HepG2 (cell line): Measurements from ENCODE around the gene SRSF7. TPM values are rescaled to one million over a fixed set of nuclear protein-coding genes. Genes with fewer than 3 reads are reported as not detected.
A peak's percentile ranks its signal among the peaks of the same experiment; 100 is the strongest.

ENCODE experiments used
- ATAC-seq: fragments of 200-7000 bp; cut with Tn5 transposase; 3 replicates; pipeline ENCODE4 v1.9.1; 2020; ENCODE audit warnings: mild to moderate bottlenecking, moderate library complexity
- BruUV-seq: library from RNA; stranded (reverse); fragments of 400-500 nt; replicated peaks from 2 replicates; lab custom pipeline; 2021; lab: Mats Ljungman, UMichigan
- CTCF ChIA-PET: fragments of 300-600 bp; formaldehyde crosslinking; extraction: SDS; loops from one replicate; lab custom pipeline; 2021; ENCODE audit warnings: low total read pairs, inconsistent platforms, low intra/inter-chr PET ratio; lab: Yijun Ruan, JAX
- POLR2A ChIA-PET: fragments of 350-600 bp; sonication (Branson Sonifier 250); formaldehyde crosslinking; loops from one replicate; lab custom pipeline; 2020; ENCODE audit warnings: antibody characterized with exemption, inconsistent platforms; lab: Yijun Ruan, JAX
- DNase-seq: peaks from one replicate; pipeline ENCODE4 v3.0.0-alpha.2; 2015; ENCODE audit warnings: low spot score
- FAIRE-seq: peaks from 3 replicates; lab custom pipeline; 2011; peaks lifted over from hg19 to GRCh38; lab: Jason Lieb, UNC
- H2AFZ ChIP-seq: one replicate; pipeline ENCODE4 v1.6.1; 2011; ENCODE audit warnings: low read length, inconsistent platforms
- H3K27ac ChIP-seq: fragments of 300-600 bp; 3 replicates; pipeline ENCODE4 v1.8.0; 2011; ENCODE audit warnings: mixed run types, mild to moderate bottlenecking, mixed read lengths, low read length, inconsistent platforms; ENCODE audit not compliant: insufficient read depth; ENCODE audit errors: extremely low read length
- H3K27me3 ChIP-seq, 2 experiments: fragments of 200-600 bp in 1 of 2; 2 replicates in 1 of 2; 3 replicates in 1 of 2; pipeline versions ENCODE4 v1.6.0 to v1.8.0; 2011; ENCODE audit warnings: low read length in 2 of 2, mild to moderate bottlenecking in 2 of 2, moderate library complexity in 2 of 2, inconsistent platforms in 1 of 2; ENCODE audit not compliant: insufficient read depth in 2 of 2, control insufficient read depth in 1 of 2
- H3K36me3 ChIP-seq, 2 experiments: fragments of 200-600 bp in 1 of 2; replicated peaks in 1 of 2; 2 replicates in 1 of 2; 3 replicates in 1 of 2; pipeline versions ENCODE4 v1.5.1 to v1.8.0; 2011; ENCODE audit warnings: low read length in 2 of 2, inconsistent platforms in 1 of 2; ENCODE audit not compliant: insufficient read depth in 2 of 2, control insufficient read depth in 1 of 2
- H3K4me1 ChIP-seq: 2 replicates; pipeline ENCODE4 v1.5.1; 2012; ENCODE audit warnings: low read length, inconsistent platforms; ENCODE audit not compliant: insufficient read depth
- H3K4me2 ChIP-seq: 2 replicates; pipeline ENCODE4 v1.6.0; 2011; ENCODE audit warnings: low read depth, low read length, inconsistent platforms
- H3K4me3 ChIP-seq, 3 experiments: fragments of 200-600 bp in 1 of 3; sonication (generic), shearing (Covaris generic) in 1 of 3; replicated peaks in 1 of 3; 2 replicates each; pipeline ENCODE4 v1.5.1; 2011 to 2016; ENCODE audit warnings: low read length in 3 of 3, inconsistent platforms in 2 of 3, low read depth in 2 of 3, mild to moderate bottlenecking in 2 of 3, control low read depth in 1 of 3, mixed read lengths in 1 of 3; ENCODE audit not compliant: insufficient read depth in 1 of 3
- H3K79me2 ChIP-seq: one replicate; pipeline ENCODE4 v1.6.1; 2011; ENCODE audit warnings: low read length, inconsistent platforms; ENCODE audit not compliant: insufficient read depth
- H3K9ac ChIP-seq: 2 replicates; pipeline ENCODE4 v1.6.0; 2011; ENCODE audit warnings: mild to moderate bottlenecking, low read depth, low read length, inconsistent platforms; ENCODE audit not compliant: insufficient read depth
- H3K9me3 ChIP-seq: 2 replicates; pipeline ENCODE4 v1.5.1; 2012; ENCODE audit warnings: mild to moderate bottlenecking, low read length
- H4K20me1 ChIP-seq: 2 replicates; pipeline ENCODE4 v1.6.0; 2011; ENCODE audit warnings: inconsistent platforms, mild to moderate bottlenecking, low read length, moderate library complexity; ENCODE audit not compliant: insufficient read depth
- AGO1 ChIP-seq: fragments of 200-400 bp; formaldehyde crosslinking; IDR thresholded peaks from 2 replicates; pipeline ENCODE4 v1.6.1; 2017; ENCODE audit warnings: mild to moderate bottlenecking, low read depth, low read length, moderate library complexity; ENCODE audit not compliant: poor library complexity, severe bottlenecking
- KAT7 ChIP-seq: IDR thresholded peaks from 2 replicates; pipeline ENCODE4 v1.6.1; 2018; ENCODE audit warnings: borderline replicate concordance, missing compliant biosample characterization
- MTF2 ChIP-seq: sonication (generic); formaldehyde crosslinking; IDR thresholded peaks from 2 replicates; pipeline ENCODE4 v1.5.0; 2020; ENCODE audit warnings: missing genetic modification reagents, borderline replicate concordance
- NFATC3 ChIP-seq: sonication (generic); formaldehyde crosslinking; IDR thresholded peaks from 2 replicates; pipeline ENCODE4 v1.5.1; 2020; ENCODE audit warnings: mild to moderate bottlenecking, missing genetic modification reagents
- RFXAP ChIP-seq: sonication (generic); formaldehyde crosslinking; IDR thresholded peaks from 2 replicates; pipeline ENCODE4 v1.4.0; 2020; ENCODE audit warnings: missing genetic modification reagents, borderline replicate concordance
- RORA ChIP-seq: sonication (generic); formaldehyde crosslinking; IDR thresholded peaks from 2 replicates; pipeline ENCODE4 v1.5.0; 2020; ENCODE audit warnings: mild to moderate bottlenecking, missing genetic modification reagents, moderate library complexity
- SIN3B ChIP-seq: fragments of 150-350 bp; IDR thresholded peaks from 2 replicates; pipeline ENCODE4 v1.6.1; 2014; ENCODE audit warnings: low read length
- TEAD3 ChIP-seq: optimal IDR thresholded peaks from 2 replicates; pipeline ENCODE3; 2016; ENCODE audit warnings: borderline replicate concordance
- TGIF2 ChIP-seq: IDR thresholded peaks from 2 replicates; pipeline ENCODE4 v1.6.1; 2016; ENCODE audit warnings: control low read depth, missing compliant biosample characterization
- ZBTB42 ChIP-seq: sonication (generic); formaldehyde crosslinking; IDR thresholded peaks from 2 replicates; pipeline ENCODE4 v1.5.0; 2020; ENCODE audit warnings: mild to moderate bottlenecking, missing genetic modification reagents
- ZC3H13 ChIP-seq: sonication (generic); formaldehyde crosslinking; IDR thresholded peaks from 2 replicates; pipeline ENCODE4 v1.8.1; 2023; ENCODE audit warnings: mild to moderate bottlenecking, missing genetic modification reagents, moderate library complexity
- ZNF224 ChIP-seq: sonication (generic); formaldehyde crosslinking; IDR thresholded peaks from 2 replicates; pipeline ENCODE4 v1.5.0; 2020; ENCODE audit warnings: mild to moderate bottlenecking, missing genetic modification reagents
- ZNF792 ChIP-seq: IDR thresholded peaks from 2 replicates; pipeline ENCODE4 v1.6.1; 2016
- WGBS: methylation state at CpG from one replicate; pipeline ENCODE4 v1.1.6; 2017; ENCODE audit warnings: low lambda C conversion rate; 5-methylcytosine and 5-hydroxymethylcytosine counted together
- in situ Hi-C: cut with HindIII; loops from 2 replicates; pipeline ENCODE4 v1.10.0; 2017; ENCODE audit warnings: low pct_unique_long_range_greater_than_20kb; ENCODE audit not compliant: extremely low pct_ligation_motif_present
- intact Hi-C: fragments of 100-400 bp; cut with micrococcal nuclease; formaldehyde crosslinking; loops from one replicate; pipeline ENCODE4 v1.10.0; 2022; ENCODE audit not compliant: unreplicated experiment
- polyA plus RNA-seq, 8 experiments: library from polyadenylated mRNA; depleted of rRNA in 3 of 8; stranded (reverse) in 7 of 8; unstranded in 1 of 8; fragments of >200 nt; fragmentation: Illumina TruSeq in 4 of 8; extraction: Trizol in 4 of 8; gene quantifications; 2 replicates each; pipeline versions ENCODE4 v1.2.1 to v1.2.3, GENCODE V29; 2011 to 2016; ENCODE audit warnings: low read depth in 4 of 8, missing spikeins in 1 of 8, mixed read lengths in 1 of 8; ENCODE audit not compliant: insufficient read depth in 1 of 8
- total RNA-seq, 5 experiments: library from RNA; depleted of rRNA; stranded (reverse); fragments of >200 nt; fragmentation: Illumina TruSeq; extraction: Trizol; gene quantifications; 2 replicates each; pipeline ENCODE4 v1.2.3, GENCODE V29; 2016; ENCODE audit warnings: low read depth in 1 of 5
- TF ChIP-seq, protein P1 (sequence below): sonication (generic); formaldehyde crosslinking; IDR thresholded peaks from 2 replicates; pipeline ENCODE4 v1.4.0; 2020; ENCODE audit warnings: mild to moderate bottlenecking, low read depth, missing genetic modification reagents

Gene SRSF7
- total and polyA plus RNA-seq, 2 of the 13 experiments (the other 11 are each of a cell fraction or from before 2014, with no cell fraction given), result 172 to 275 TPM

DNA sequence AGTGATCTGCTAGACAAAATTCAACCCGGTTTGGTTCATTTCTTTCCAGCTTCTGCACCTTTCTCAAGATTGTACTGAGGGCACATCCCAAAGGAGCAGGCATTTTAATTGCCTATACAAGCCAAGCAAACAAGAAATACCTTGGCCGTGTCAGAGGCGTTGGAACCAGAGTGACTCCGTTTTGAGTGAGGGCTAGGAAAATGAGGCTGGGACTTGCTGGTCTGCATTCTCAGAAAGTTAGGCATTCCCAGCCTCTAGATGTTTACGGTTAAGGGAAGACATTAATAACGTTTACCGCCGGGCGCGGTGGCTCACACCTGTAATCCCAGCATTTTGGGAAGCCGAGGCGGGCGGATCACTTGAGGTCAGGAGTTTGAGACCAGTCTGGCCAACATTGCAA lies 25.4 kb upstream of the SRSF7 start:
- BruUV-seq, result no TSS peak
- in situ Hi-C loops (no loop called here), intact Hi-C loops (no loop called here)
- Histone ChIP-seq H3K36me3 (peaks cover 6 to 7% of the 10 kb centered on the region in 2 experiments; a peak in 4 of 5 replicates), H3K9me3 (no peaks in the 10 kb centered on the region), H4K20me1 (no peaks in the 10 kb centered on the region), H3K27ac (no peak overlapping the region), H3K79me2 (peaks cover 11% of the 10 kb centered on the region), H3K27me3 (no peaks in the 10 kb centered on the region; a peak in 1 of 5 replicates), H3K4me2 (peak overlapping the region; percentile 73), H2AFZ (peak overlapping the region; percentile 56), H3K4me3 (no peak overlapping the region), H3K4me1 (peaks cover 56% of the 10 kb centered on the region), H3K9ac (no peak overlapping the region)
- FAIRE-seq (no peak), ATAC-seq (no peak), DNase-seq (no peak)
- WGBS, result 80% methylated on average over 13 of the region's 13 CpGs
- POLR2A ChIA-PET, result interaction anchor here (2.2 kb wide), 1 partner anchor 25 kb away, joined by 46 read pairs; the partner anchor contains the start of gene SRSF7
- TF ChIP-seq KAT7 (no peak), AGO1 (no peak), MTF2 (CRISPR knock-in tag) (no peak), ZNF792 (CRISPR knock-in tag) (no peak), ZC3H13 (CRISPR knock-in tag) (no peak), TEAD3 (CRISPR knock-in tag) (no peak), TGIF2 (no peak), SIN3B (no peak), RORA (no peak), RFXAP (no peak), NFATC3 (CRISPR knock-in tag) (no peak), ZBTB42 (CRISPR knock-in tag) (no peak), ZNF224 (CRISPR knock-in tag) (no peak)
- TF ChIP-seq, protein P1, sequence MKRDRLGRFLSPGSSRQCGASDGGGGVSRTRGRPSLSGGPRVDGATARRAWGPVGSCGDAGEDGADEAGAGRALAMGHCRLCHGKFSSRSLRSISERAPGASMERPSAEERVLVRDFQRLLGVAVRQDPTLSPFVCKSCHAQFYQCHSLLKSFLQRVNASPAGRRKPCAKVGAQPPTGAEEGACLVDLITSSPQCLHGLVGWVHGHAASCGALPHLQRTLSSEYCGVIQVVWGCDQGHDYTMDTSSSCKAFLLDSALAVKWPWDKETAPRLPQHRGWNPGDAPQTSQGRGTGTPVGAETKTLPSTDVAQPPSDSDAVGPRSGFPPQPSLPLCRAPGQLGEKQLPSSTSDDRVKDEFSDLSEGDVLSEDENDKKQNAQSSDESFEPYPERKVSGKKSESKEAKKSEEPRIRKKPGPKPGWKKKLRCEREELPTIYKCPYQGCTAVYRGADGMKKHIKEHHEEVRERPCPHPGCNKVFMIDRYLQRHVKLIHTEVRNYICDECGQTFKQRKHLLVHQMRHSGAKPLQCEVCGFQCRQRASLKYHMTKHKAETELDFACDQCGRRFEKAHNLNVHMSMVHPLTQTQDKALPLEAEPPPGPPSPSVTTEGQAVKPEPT (CRISPR knock-in tag), result no peak
- CTCF ChIA-PET, result no interaction called here
